ENCODE measurements around the gene MPRIP. TPM values are rescaled to one million over a fixed set of nuclear protein-coding genes. Genes with fewer than 3 reads are reported as not detected.

The MPRIP gene
- total RNA-seq, 1 experiment from 2014 or later: 135 TPM

GRCh38 chr17:17164676-17165075, 122.4 kb downstream of the MPRIP start:
- DNase-seq (ENCODE audit: low read depth): no peak

- no peak for DNase-seq (ENCODE audit: low read depth)
These were observed 123.5 kb downstream of the MPRIP start for GRCh38 chr17:17165666-17166308.

DNA sequence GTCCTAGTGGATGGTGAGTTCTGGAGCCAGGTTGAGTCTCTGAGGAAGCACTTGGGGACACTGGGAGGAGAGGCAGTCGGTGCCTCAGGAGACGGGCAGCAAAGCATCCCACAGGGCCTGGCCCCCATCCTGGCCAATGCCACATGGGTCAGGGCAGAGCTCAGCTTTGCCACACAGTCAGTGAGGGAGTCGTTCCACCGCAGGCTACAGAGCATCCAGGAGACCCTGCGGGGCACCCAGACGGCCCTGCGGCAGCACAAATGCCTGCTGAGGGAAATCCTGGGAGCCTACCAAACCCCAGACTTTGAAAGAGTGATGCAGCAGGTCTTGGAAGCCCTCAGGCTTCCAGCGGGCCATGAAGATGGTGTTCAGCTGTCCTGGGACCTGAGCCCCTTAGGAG, 124.2 kb downstream of the MPRIP start:
- no peak for DNase-seq (ENCODE audit: low read depth)

- no peak for DNase-seq (ENCODE audit: low read depth)
These were observed 125.1 kb downstream of the MPRIP start for GRCh38 chr17:17167356-17167755.

DNA sequence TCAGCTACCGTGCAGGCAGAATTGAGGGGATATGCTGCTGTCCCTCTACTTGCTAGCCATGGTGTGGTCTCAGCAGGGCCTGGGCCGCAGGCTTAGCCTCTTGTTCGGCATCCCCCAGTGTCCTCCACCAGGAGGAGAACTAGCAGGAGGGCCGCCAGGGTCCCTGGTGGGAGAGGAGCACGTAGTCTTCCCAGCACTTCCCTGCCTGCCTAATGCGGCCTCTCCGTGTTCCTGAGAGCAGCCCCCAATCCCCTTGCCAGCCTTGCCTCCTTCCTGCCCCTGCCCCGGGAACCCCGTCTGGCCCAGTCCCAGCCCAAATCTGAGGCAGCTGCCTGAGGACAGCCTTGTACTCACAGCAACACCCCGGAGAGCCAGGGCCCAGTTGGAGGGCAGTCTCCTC, 125.7 kb downstream of the MPRIP start:
- no peak for DNase-seq (ENCODE audit: low read depth)

GRCh38 chr17:17168401-17168800, 126.1 kb downstream of the MPRIP start:
- no peak for DNase-seq (ENCODE audit: low read depth)

- no peak for DNase-seq (ENCODE audit: low read depth)
These were observed 127.1 kb downstream of the MPRIP start for GRCh38 chr17:17169396-17169795.

DNA sequence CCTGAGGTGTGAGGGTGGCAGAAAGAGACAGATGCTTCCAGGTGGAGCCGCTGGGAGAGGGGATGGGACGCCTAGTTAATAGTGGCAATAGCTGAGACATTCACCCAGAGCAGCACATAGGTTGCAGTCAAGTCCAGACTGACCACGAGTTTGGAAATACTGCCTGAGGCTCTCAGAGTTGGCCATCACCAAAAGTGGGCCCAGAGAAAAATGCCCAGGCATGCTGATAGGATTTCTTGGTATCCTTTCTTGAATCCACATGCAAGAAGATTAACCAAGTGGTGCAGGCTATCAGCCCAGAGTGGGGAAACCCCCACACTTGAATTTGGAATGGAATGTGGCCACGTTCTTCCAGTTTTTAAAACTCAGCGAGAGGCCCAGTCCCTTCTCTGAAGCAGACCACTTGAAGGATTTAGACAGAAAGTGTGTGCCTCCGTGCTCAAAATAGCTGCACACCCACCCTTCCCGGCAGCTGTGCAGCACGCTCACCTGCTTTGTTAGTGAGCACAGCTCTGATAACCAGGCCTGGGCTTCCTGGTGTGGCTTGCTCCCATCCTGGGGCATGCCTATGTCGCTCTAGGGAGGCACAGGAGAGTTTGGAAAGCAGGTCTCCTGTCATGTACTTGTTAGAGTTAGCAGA, 128.2 kb downstream of the MPRIP start:
- DNase-seq (ENCODE audit: low read depth): no peak

DNA sequence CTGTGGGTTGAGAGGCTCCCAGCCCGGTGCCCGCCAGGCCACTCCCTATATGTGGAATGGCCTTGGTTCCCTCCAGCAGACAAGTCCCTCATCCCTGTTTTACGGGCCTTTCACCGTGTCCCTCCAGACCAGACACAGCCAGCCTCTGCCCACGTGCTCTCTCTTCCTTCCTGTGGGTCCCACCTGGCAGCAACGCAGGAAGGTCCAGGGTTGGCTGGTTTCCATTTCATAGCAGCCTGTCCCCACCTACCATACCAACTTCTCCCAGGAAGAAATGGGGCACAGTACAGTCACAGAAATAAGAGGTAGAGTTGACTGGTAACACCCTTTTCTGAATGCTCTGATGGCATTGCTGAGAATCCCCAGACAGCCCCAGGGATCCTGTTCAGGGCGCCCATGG, 128.9 kb downstream of the MPRIP start:
- no peak for DNase-seq (ENCODE audit: low read depth)

- no peak for DNase-seq (ENCODE audit: low read depth)
These were observed 130.0 kb downstream of the MPRIP start for GRCh38 chr17:17172001-17172939.

GRCh38 chr17:17172990-17173389, 130.7 kb downstream of the MPRIP start:
- DNase-seq (ENCODE audit: low read depth): no peak

DNA sequence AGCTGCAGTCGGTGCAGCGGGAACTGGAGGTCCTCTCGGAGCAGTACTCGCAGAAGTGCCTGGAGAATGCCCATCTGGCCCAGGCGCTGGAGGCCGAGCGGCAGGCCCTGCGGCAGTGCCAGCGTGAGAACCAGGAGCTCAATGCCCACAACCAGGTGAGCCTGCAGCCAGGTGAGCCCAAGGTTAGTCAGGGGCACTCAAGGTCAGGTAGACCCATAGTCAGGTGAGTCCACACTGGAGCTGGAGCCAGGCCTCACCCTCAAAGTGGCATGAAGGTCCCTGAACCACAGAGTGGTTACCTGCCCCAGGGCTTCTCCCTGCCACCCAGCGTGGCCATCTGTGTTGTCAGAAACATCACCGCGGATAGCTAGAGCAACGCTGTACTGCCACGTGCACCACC, 131.7 kb downstream of the MPRIP start:
- DNase-seq (ENCODE audit: low read depth): no peak

GRCh38 chr17:17175340-17175739, 133.1 kb downstream of the MPRIP start:
- no peak for DNase-seq (ENCODE audit: low read depth)

GRCh38 chr17:17175917-17176316, 133.7 kb downstream of the MPRIP start:
- DNase-seq (ENCODE audit: low read depth): no peak

DNA sequence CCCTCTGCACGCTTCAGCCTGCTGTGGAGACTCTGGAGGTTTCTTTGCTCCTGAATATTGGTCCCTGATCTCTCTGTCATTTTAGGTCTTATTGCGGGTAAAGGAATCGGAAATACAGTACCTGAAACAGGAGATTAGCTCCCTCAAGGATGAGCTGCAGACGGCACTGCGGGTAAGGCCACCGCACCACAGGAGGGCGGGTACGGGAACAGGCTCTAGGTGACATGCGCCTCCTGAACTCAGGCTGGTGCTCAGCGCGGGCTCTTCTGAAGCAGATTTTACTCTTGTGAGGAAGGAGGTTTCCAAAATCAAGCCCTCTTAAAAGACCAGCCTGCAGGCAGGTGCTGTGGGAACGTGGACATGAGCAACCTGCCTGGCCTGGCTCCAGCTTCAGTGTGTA, 134.1 kb downstream of the MPRIP start:
- no peak for DNase-seq (ENCODE audit: low read depth)

GRCh38 chr17:17177176-17177575, 134.9 kb downstream of the MPRIP start:
- no peak for DNase-seq (ENCODE audit: low read depth)

DNA sequence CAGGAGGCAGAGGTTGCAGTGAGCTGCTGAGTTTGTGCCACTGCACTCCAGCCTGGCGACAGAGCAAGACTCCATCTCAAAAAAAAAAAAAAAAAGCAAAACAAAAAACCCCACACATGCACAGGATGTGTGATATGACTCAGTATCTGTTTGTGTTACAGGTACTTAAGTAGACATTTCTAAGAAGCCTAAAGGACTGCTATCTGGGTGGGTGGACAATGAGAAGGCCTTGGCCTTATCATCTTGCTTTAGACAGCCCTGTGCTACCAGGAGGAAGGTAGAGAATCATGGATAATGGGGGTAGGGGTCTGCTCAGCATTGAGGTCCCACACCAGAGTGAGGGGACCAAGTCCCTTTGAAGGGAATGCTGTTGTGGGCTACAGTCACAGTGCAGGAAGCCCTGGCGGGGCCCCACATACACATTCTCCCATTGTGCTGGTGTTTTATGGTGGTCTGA, 137.1 kb downstream of the MPRIP start:
- DNase-seq (ENCODE audit: low read depth): no peak

- no peak for DNase-seq (ENCODE audit: low read depth)
These were observed 137.9 kb downstream of the MPRIP start for GRCh38 chr17:17180141-17180603.

DNA sequence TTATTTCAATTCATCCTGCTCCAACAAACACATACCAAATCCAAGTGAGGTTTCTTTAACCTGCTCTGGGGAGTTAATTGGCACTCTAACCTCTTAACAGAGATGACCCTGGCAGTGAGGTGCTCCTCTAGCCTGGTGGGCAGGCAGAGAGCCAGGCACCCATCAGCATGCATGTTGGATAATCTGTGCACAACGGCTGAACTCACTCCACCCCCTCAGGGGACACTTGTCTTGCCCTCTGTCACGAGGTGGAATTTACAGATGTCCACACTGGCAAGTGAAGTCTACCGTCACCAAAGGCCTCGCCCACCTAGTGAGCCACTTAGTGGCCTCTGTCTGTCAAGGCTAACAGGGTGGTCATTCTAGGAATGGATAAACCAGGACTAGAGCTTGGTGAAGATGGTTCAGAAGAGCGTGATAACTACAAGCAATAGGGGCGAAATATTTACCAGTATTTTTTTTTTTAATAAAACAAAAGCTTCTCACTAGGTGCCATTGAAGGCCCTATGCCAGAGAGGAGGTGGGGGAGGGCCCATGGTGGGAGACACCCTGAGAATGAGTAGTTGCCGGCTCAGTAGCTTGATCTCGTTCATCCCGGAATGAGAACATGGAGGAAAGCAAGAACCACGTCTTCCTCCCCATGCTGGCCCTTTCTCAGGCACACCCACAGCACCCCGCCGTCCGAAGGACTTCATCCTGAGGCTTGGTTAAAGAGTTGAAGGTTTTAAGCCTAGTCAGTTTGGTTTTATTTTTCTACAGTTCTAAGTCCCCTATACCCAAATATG, 138.7 kb downstream of the MPRIP start:
- DNase-seq (ENCODE audit: low read depth): no peak

DNA sequence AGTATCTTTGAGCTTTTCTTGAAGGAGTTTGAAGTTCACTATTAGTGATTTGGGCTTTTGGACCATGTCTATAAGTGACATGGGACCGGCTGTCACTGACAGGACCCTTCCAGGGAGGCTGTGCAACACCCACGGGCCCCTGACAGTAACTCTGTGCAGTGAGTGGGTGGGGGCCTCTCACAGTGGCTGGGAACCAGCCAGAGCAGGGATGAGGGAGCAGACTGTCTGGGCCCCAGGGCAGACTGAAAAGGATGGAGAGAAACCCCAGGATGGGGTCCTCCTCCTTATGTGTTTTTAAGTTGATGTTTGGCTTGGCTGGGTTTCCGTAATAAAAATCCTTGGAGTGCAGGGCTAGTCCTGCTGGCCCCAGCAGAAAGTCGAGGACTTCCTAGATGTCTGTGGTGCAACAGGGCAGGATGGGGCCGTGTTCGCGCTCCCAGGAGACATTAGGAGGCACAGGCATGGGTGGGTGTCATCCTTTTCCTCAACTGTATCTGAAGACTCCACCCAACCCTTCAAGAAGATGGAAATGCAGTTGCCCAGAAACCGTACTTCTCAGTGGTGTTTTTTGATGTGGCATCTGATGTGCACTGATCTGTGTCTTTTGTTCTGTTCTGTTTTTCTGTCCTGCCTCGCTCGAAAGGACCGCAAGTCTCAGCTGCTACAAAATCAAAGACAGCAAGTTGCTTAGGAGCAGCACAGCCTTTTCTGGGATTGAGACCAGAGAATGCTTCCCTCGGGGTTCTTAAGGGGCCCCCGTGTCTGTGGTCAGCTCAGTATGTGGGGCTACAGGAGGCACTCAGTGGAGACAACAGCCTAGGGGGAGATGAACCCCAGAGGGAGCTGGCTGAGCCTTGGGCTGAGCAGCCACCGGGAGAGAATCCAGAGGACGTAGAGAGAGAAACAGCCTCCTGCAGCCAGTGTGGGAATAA, 139.7 kb downstream of the MPRIP start:
- no peak for DNase-seq (ENCODE audit: low read depth)
